RKO (cell line): ENCODE results near the gene RSPH10B2.
"Not testable (repeated sequence)": the region's sequence is repeated elsewhere in the genome, so short reads cannot be mapped to it uniquely, and the experiment has no call there.

Experiments
- DNase-seq: peaks from one replicate; pipeline ENCODE4 v3.0.0-alpha.2; 2016; ENCODE audit warnings: low spot score

The RSPH10B2 gene

GRCh38 chr7:6753964-6754363 is at the start of gene RSPH10B2:
RSPH10B2 (plus strand) TSS chr7:6754103; CDS start chr7:6757678, 3,575 bp downstream.
- not testable (repeated sequence) for DNase-seq

DNA sequence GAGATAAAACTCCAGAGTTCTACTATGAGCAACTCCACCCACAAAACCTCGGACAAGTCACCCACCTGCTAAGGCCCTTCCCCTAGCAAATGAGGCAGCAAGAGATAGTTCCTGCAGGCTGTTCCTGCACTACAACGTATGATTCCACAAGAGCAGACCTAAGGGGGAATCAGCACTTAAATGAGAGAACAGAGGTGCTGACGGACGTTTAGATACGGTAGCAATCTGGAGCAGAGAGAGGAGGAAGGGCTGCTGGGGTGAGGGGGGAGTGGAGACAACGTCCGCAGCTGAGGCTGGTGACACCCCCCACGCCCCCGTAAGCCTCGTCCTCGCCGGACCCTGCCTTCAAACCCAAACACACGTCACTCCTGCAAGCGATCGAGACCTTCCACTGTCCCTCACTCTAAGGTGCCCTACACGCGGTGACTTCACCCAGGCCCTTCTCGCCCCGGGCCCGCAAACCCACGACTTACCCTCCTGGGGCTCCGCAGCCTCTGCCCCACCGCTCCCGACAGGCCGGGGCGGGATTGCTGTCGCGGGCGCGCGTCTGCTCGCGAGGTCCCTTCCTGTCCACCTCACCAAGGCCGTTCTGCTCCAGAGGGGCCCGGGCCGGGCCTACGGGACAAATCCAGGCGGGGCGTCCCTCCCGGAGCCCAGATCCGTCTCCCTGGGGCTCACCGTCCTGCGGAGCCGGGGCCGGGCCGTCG is 47.8 kb upstream of the RSPH10B2 start:
- DNase-seq = peak; percentile 74

DNA sequence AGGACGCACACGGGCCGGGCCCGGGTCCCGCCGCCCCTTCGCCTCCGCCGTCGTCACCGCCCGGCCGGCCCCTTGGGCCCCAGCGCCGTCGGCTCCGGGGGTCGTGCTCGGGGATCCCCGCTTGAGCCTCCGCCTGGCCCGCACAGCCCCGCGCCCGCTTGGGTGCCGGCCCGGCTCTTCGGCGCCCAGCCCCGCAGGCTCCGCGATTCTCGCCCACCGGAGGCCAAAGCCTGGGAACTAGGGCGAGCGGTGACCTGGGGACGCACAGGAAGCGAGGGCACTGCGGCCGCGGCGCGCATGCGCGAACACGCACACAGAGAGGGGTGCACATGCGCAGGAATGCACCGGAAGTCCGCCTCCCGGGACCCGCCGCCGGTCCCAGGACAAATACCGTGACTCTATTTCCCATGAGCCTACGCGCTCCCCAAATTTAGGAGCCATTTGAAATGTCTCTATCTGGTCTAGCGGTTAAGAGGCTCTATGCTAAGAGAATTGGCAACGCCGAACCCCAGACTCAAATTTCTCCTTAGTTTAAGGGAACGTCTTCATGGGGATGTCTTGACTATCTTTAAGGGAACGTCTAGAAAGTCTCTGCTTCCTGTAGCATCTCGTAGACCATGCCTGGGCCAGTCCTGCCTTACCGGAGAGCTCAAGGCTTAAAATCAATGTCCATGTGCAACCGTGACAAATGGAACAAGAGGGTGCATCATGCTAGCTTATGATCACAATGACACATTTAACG is 47.1 kb upstream of the RSPH10B2 start, which contains the start of gene ZNF12:
TSS of gene ZNF12 (minus strand) at position 282 of the 742 bp plus-strand sequence. CDS start 1,774 bp downstream, outside the sequence.
- DNase-seq = peak; percentile 97

- DNase-seq = no peak
Measured at GRCh38 chr7:6708304-6708703, 45.6 kb upstream of the RSPH10B2 start.

GRCh38 chr7:6709808-6710207 is 44.1 kb upstream of the RSPH10B2 start:
- DNase-seq = peak; percentile 86

DNA sequence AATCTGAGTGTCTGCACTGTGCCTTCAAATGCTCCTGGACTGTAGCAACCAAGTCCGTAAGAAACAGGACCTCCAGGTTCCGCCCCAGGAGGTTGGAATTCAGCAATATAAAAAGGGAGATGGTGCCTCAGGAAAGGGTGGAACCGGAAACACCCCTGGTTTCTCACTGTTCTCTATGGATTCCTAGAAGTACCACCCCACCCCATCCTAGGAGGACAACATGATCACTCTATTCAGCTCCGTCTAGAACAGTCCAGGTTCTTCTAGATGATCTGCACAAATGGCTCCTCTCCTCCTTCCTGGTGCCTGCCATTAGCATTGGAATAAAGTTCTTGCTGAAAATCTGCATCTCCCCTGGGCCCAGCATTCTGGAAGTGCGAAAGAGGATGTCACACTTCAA is 39.5 kb upstream of the RSPH10B2 start:
- no peak for DNase-seq

DNA sequence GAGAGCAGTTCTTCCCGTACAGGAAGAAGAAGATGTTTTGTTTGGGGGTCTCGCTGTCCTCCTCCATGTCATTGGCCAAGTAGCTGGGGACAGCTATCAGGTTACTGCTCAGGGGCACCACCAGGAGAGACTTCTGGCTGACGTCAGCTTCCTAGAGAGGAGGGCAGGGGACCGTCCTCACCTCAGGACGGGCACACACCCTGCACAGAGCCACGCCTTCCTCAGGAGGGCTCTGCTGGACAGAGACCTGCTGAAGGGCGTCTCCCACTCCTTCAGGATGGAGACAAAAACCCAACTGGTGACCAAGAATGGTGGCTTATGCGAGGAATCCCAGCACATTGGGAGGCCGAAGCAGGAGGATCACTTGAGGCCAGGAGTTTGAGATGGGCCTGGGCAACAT is 38.0 kb upstream of the RSPH10B2 start:
- not testable (repeated sequence) for DNase-seq

GRCh38 chr7:6718124-6718523 is 35.8 kb upstream of the RSPH10B2 start:
- DNase-seq = no peak

DNA sequence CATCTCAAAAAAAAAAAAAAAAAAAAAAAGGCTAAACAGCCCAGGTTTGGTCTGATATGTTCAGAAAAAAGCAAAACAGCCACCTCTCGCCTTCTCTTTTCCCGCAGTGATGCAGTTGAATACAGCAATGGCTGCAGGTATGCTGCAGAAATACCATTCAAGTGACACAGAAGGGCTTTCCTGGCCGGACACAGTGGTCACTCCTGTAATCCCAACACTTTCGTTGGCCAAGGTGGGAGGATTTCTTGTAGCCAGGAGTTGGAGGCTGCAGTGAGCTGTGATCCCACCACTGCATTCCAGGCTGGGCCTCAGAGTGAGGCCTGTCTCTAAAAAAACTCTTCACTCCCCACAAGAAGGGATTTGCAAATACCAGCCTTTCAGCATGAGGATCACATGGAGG is 29.6 kb upstream of the RSPH10B2 start:
- not testable (repeated sequence) for DNase-seq

- DNase-seq = no peak
Measured at GRCh38 chr7:6725003-6725402, 28.9 kb upstream of the RSPH10B2 start.

DNA sequence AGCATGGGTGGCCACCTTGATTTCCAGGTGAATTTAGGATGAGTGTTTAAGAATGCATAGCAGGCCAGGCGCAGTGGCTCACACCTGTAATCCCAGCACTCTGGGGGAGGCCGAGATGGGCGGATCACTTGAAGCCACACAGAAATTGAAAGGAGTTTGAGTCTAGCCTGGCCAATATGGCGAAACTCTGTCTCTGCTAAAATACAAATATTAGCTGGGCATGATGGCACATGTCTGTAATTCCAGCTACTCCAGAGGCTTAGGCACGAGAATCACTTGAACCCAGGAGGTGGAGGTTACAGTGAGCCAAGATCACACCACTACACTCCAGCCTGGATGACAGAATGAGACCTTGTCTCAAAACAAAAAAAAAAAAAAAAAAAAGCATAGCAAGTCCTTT is 27.6 kb upstream of the RSPH10B2 start:
- not testable (repeated sequence) for DNase-seq

- DNase-seq = no peak
Measured at GRCh38 chr7:6727663-6728062, 26.2 kb upstream of the RSPH10B2 start.

GRCh38 chr7:6728893-6729491 is 24.9 kb upstream of the RSPH10B2 start:
- DNase-seq = not testable (repeated sequence)

DNA sequence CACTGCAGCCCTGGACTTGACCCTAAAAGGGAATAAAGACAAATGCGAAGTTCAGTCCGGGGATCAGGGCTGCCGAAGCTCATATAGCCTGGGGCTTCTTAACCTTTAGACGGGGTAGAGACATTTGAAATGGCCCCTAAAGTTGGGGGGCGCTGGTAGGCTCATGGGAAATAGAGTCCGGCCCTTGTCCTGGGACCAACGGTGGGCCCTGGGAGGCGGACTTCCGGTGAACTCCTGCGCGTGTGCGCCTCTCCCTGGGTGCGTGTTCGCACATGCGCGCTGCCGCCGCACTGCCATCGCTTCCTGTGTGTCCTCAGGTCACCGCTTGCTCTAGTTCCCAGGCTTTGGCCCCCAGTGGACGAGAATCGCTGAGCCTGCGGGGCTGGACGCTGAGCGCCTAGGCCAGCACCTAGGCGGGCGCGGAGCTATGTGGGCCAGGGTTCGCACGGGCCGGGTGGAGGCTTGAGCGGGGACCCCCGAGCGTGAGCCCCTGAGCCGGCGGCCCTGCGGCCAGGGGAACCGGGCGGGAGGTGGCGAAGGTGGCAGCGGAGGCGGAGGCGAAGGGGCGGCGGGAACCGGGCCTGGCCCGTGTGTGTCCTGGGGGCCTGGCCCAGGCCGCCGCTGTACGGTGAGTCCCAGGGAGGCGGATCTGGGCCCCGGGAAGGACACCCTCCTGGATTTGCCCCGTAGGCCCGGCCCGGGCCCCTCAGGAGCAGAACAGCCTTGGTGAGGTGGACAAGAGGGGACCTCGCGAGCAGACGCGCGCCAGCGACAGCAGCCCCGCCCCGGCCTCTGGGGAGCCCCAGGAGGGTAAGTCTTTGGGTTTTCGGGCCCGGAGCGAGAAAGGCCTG is 24.2 kb upstream of the RSPH10B2 start:
- DNase-seq = peak; percentile 95

DNA sequence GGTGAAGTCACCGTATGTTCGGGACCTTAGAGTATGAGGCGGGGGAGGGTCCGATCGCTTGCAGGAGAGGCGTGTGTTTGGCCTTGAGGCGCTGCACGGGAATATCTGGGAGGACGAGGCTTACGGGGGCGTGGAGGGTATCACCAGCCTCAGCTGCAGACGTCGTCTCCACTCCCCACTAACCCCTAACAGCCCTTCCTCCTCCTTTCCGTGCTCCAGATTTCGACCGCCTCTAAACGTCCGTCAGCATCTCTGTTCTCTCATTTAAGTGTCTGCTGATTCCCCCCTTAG is 23.6 kb upstream of the RSPH10B2 start:
- peak; percentile 47 for DNase-seq

GRCh38 chr7:6738415-6738814 is 15.5 kb upstream of the RSPH10B2 start:
- DNase-seq = not testable (repeated sequence)

- not testable (repeated sequence) for DNase-seq
Measured at GRCh38 chr7:6744410-6745100, 9.3 kb upstream of the RSPH10B2 start.

GRCh38 chr7:6749335-6749734 is 4.6 kb upstream of the RSPH10B2 start:
- DNase-seq = not testable (repeated sequence)

GRCh38 chr7:6750173-6750572 is 3.7 kb upstream of the RSPH10B2 start:
- DNase-seq = not testable (repeated sequence)

DNA sequence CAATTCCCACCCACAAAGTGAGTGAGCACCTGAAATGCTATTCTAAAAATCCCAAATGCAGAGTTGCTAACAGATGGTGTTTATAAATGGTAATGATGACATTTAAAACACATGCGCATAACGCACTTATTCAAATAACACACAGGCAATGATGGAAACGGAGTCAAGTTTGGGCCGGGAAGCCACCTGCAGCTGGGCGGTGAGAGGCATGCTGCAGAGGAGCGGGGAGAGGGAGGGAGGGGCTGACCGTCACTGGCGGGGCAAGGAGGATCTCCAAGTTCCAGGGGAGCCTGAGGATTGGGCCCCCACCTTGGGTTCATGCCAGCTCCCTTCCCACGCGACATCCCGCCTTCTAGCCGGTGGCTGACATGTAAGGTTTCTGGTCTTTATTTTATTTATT is 7.3 kb downstream of the RSPH10B2 start:
- not testable (repeated sequence) for DNase-seq

DNA sequence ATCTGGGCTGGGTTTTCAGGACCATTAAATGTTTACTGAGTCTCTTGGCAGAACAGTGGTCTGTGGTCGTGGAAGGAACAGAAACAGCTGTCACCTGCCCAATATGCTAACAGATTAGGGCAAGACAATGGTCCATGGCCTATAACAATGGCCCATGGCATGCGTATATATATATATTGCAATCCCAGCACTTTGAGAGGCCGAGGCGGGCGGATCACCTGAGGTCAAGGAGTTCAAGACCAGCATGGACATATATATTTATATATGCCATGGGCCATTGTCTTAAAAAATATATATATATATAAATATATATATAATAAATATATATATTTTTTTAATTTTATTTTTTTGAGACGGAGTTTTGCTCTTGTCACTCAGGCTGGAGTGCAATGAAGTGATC is 27.7 kb downstream of the RSPH10B2 start:
- DNase-seq = not testable (repeated sequence)
